Lower leg skin (tissue), 4 donors: ENCODE data around the gene ASAP3. TPM values are rescaled to one million over a fixed set of nuclear protein-coding genes. Genes with fewer than 3 reads are reported as not detected.
"Not testable (repeated sequence)": the region's sequence is repeated elsewhere in the genome, so short reads cannot be mapped to it uniquely, and the experiment has no call there.

ENCODE experiments used
- DNase-seq, 2 donors: peaks; one replicate each; pipeline ENCODE4 v3.0.0-alpha.2; 2019; ENCODE audit warnings: low spot score in 2 of 2
- H3K4me3 ChIP-seq: fragments of 200-600 bp; sonication (generic); 2 replicates; pipeline ENCODE4 v1.5.1; 2017; ENCODE audit warnings: mild to moderate bottlenecking, low read depth; ENCODE audit not compliant: poor library complexity, severe bottlenecking
- POLR2A ChIP-seq, 2 donors: fragments of 450-650 bp; IDR thresholded peaks; one replicate each; pipeline ENCODE4 v1.6.1; 2016 to 2017; ENCODE audit warnings: antibody characterized with exemption in 2 of 2, mild to moderate bottlenecking in 1 of 2, moderate library complexity in 1 of 2
- WGBS, 2 donors: methylation state at CpG; one replicate each; pipeline ENCODE4 v1.1.5; 2018; 5-methylcytosine and 5-hydroxymethylcytosine counted together
- intact Hi-C: fragments of 100-400 bp; cut with DNase I; formaldehyde crosslinking; loops from one replicate; pipeline ENCODE4 v1.15.0; 2023; ENCODE audit warnings: low total_unique reads
- total RNA-seq, 4 donors: library from RNA; depleted of rRNA; stranded (reverse); fragments of >200 nt; gene quantifications; one replicate each; pipeline ENCODE4 v1.1.0, GENCODE V29; 2016
- TF ChIP-seq, protein P1 (sequence below), 3 donors: fragments of 450-650 bp; IDR thresholded peaks; one replicate each; pipeline ENCODE4 v1.5.1; 2016; ENCODE audit warnings: antibody characterized with exemption in 3 of 3, mild to moderate bottlenecking in 3 of 3, moderate library complexity in 2 of 3

The ASAP3 gene
- total RNA-seq, 4 donors from 2014 or later, result 103 to 114 (median 108) TPM

DNA sequence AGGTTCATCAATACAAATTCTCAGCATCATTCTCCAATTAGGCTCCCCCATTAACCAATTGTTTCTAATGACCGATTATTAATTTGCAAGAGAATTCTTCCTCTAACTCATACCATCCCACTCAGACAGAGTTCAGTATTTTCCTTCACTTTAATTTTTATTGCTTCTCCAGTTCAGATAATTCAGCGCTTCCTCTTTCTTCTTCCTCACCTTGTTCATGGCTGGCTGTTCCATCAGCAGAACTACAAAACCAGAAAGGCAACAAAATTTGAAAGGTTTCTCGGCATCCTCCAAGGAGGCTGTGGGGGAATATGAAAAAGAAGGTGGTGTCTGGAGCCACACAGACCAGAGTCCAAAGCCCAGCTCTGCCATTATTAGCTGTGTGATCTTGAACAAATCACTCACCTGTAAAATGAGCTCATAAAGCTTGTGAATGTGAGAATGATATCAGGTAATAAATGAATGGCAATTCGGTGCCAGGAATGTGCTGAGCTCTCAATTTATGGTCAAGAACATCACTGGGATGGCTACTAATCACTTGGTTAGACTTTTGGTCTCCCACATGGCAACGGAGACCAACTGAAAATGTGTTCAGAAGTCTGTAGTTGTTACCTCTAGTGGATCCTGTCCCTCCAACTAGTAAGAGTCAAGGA, 102.6 kb downstream of the ASAP3 start:
- 80 to 85% methylated on average over 5 of the region's 5 CpGs for WGBS, 2 donors
- no peak for TF ChIP-seq POLR2A (IDR thresholded peaks at IDR 0.05)
- TF ChIP-seq, protein P1, sequence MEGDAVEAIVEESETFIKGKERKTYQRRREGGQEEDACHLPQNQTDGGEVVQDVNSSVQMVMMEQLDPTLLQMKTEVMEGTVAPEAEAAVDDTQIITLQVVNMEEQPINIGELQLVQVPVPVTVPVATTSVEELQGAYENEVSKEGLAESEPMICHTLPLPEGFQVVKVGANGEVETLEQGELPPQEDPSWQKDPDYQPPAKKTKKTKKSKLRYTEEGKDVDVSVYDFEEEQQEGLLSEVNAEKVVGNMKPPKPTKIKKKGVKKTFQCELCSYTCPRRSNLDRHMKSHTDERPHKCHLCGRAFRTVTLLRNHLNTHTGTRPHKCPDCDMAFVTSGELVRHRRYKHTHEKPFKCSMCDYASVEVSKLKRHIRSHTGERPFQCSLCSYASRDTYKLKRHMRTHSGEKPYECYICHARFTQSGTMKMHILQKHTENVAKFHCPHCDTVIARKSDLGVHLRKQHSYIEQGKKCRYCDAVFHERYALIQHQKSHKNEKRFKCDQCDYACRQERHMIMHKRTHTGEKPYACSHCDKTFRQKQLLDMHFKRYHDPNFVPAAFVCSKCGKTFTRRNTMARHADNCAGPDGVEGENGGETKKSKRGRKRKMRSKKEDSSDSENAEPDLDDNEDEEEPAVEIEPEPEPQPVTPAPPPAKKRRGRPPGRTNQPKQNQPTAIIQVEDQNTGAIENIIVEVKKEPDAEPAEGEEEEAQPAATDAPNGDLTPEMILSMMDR (IDR thresholded peaks at IDR 0.05), result no peak
- no peak overlapping the region for H3K4me3 ChIP-seq
- intact Hi-C loops, result no loop called here
- no peak for DNase-seq

DNA sequence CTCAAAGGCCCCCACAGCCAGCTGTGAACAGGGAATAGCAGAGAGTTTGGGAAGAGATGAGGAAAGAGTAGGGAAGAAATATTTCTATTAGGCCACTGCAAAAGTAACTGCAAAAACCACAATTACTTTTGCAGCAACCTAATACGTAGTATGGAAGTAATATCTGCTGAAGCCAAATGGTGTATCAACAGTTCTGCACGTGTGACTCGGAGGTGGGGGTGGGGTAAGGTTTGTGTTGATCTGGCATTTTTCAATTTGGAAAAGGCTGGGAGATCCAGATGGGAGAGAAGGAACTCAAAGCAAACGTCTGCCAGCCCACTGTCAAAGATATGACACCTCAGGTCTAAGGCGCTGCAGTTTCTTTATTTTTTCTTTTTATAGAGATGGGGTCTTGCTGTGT, 103.3 kb downstream of the ASAP3 start:
- H3K4me3 ChIP-seq, result no peak overlapping the region
- TF ChIP-seq, protein P1 (IDR thresholded peaks at IDR 0.05), result no peak
- no peak for TF ChIP-seq POLR2A (IDR thresholded peaks at IDR 0.05)
- DNase-seq, result no peak
- 51 to 54% methylated on average over 5 of the region's 5 CpGs for WGBS, 2 donors
- intact Hi-C loops, result no loop called here

DNA sequence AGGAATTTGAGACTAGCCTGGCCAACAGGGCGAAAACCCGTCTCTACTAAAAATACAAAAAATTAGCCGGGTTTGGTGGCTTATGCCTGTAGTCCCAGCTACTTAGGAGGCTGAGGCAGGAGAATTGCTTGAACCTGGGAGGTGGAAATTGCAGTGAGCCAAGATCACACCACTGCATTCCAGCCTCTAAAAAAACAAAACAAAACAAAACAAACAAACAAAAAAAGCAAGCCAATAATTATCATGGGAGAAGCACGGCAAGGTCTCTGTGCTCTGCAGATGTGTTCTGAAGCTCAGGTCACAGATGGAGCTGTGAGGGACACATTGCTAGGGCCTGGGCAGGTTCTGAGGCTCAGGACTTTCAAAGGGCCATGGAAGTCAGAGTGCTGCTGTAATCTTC, 103.7 kb downstream of the ASAP3 start:
- intact Hi-C loops, H3K4me3 ChIP-seq, DNase-seq: not testable (repeated sequence)
- WGBS, 2 donors, result 50 to 67% methylated on average over 4 of the region's 4 CpGs

Other genes with a start within 250 kb of the ASAP3 start
- gene HNRNPR, start 139.9 kb downstream of the ASAP3 start, total RNA-seq, result 10 to 100 TPM; 37.7 to 61.1 (median 55.0) TPM
- gene ZNF436, start 114.3 kb downstream of the ASAP3 start, total RNA-seq, result 10 to 100 TPM; 19.1 to 41.6 (median 32.8) TPM
- 10 to 100 TPM; 39.5 to 49.1 (median 46.2) TPM for gene TCEA3, start 59.4 kb downstream of the ASAP3 start, total RNA-seq
- gene E2F2, start 47.1 kb upstream of the ASAP3 start, total RNA-seq, result 10 to 100 TPM in 2 of 4 donors, 1 to 10 TPM in 2; 6.0 to 12.1 (median 9.0) TPM
- 100 to 1,000 TPM in 3 of 4 donors, 10 to 100 TPM in 1; 81.2 to 209 (median 122) TPM for gene ID3, start 75.3 kb upstream of the ASAP3 start, total RNA-seq
- 1,000 to 10,000 TPM; 1,119 to 1,710 (median 1,561) TPM for gene RPL11, start 207.6 kb upstream of the ASAP3 start, total RNA-seq